Stimulated activated CD8-positive, alpha-beta memory T cell treated with anti-CD3 and anti-CD28 coated beads, Interleukin-2, amount 100 ng/mL, for 1 hour (primary cell): ENCODE measurements around the gene ZNF710.
"Not testable (repeated sequence)": the region's sequence is repeated elsewhere in the genome, so short reads cannot be mapped to it uniquely, and the experiment has no call there.

ENCODE experiments used
- DNase-seq, 2 donors: peaks; one replicate each; pipeline ENCODE4 v3.0.0-alpha.2; 2020; ENCODE audit warnings: low read depth in 2 of 2

Gene ZNF710

DNA sequence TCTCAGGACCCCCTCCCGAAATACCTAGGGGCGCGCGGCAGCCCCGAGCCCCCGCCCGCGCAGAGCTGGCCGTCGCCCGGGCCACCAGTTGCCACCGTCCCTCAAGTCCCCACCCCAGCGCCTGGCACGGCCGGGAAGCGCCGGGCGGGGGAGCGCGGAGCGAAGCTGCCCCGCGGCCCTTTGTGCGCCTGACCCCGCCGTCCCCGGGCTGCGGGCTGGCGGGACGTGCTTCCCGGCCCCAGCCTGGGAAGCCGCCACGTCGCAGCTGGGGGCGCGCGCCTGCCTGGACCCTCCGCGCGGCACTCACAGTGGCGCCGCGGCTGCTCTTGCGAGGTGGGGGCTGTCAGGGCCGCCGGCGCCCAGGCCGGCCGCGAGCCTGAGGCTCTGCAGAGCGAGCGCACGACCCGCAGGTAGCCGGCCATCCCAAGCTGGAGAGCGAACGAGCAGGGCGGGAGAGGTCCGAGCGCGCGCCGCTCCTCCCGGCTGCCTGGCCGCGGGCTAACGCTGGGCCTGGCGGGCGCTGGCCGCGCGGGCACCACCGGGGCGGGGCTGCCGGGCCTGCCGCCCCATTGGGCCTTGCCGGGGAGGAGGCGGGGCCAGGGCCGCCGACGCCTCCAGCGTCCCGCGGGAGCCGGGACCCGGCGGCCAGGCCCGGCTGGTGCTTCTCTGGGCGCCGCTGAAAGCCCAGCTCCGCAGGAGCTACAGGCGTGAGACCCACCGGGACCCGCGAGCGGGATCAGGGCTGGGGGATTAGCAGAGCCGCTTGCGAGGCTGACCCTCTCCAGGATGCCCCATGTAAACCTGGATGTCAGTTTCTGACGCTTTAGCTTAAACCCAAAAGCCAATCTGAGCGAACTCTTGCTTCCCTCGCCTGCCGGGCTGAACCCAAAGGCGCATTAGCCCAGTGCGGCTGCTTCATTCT lies 101.1 kb downstream of the ZNF710 start, which contains the start of gene IDH2:
IDH2 (minus strand) TSS at position 500 of the 922 bp plus-strand sequence; CDS start at position 422, 78 bp downstream.
- DNase-seq, result peak; percentile 42 to 56

DNA sequence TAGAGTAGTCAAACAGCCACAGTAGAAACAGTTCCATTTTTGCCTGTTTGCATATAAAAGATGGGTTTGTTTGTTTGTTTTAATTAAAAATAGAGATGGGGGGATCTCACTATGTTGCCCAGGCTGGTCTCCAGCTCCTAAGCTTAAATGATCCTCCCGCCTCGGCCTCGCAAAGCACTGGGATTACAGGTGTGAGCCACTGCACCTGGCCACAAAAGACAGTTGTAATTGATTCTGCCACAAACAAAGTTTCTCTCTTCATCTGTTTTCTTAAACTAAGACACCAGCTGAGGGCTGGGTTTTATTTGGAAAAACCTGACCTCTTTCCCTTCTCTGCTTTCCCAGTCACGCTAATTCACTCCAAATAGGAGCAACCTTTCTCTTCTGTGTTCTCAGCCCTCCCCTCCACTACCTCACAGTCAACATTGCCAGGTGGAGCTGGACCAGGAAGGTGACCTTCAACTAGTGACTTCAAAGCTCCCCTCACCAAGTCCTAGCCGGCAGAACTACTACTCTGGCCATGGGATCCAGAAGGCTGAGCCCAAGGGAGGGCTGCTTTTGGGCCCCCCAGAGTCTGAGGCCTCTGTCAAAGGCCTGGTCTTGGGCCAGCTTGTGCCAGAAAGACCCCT lies 102.7 kb downstream of the ZNF710 start:
- no peak for DNase-seq

DNA sequence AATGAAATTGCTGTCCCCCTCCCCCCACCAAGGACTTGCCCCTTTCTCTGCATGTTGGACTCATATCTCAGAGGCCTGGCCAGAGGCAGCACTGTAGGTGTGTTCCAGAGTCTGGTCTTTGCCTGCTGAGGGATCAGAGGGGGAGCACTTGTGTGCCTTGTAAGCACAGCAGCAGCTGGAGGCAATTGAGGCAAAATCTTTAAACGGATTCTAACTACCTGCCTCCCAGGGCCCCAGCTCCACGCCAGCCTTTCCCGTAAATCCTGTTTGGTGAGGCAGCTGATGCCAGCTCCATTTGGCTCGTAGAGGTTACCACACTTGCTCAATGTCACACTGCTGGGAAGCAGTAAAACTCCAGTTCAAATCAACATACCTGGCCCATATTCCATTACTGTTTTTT lies 103.4 kb downstream of the ZNF710 start:
- no peak for DNase-seq

DNA sequence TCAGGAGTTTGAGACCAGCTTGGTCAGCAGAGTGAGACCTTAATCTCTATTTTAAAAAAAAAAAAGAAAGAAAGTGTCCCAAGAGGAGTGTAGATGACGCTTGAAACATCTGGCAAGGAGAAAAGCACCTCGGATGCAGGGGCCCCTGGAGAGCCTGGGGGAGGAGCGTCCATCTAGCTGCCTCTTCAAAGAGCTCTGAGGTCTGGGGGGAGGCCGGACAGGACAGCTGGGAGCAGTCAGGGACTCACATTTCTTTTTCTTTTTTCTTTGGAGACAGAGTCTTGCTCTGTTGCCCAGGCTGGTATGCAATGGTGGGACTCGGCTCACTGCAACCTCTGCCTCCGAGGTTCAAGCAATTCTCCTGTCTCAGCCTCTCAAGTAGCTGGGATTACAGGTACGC lies 104.4 kb downstream of the ZNF710 start:
- DNase-seq, result no peak

DNA sequence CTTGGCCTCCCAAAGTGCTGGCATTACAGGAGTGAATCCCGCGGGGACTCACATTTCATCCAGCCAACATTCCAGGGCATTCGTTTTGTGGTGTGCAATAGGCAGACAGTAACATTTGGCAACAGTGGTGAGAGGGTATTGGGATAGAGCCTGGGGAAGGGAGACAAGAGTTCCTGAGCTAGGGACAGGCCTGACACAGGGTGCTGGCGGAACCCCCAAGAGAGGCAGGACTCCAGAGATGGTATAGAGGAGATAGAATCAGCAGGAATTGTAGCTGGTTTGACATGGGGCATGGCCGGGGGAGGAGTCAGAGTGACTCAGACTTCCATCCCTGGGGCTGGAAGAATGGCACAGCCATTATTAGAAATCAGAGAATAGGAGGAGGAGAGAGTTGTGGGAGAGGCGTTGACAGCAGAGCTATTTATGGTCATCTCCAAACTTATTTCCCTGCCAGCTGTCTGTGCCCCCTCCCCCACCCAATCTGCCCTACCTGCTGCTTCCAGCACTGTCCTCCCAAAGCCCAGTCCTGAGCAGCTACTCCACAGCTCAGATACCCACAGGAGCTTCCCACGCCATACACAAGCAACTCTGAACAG lies 105.5 kb downstream of the ZNF710 start:
- DNase-seq, result no peak

DNA sequence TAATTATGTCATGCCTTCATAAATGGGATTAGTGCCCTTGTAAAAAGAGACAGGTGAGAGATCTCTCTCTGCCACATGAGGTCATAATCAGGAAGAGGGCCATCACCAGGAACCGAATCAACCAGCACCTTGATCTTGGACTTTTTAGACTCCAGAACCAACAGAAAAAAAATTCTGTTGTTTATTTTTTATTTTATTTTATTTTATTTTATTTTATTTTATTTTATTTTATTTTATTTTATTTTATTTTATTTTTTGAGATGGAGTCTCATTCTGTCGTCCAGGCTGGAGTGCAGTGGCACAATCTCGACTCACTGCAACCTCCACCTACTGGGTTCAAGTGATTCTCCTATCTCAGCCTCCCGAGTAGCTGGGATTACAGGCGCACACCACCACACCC lies 106.9 kb downstream of the ZNF710 start:
- not testable (repeated sequence) for DNase-seq

DNA sequence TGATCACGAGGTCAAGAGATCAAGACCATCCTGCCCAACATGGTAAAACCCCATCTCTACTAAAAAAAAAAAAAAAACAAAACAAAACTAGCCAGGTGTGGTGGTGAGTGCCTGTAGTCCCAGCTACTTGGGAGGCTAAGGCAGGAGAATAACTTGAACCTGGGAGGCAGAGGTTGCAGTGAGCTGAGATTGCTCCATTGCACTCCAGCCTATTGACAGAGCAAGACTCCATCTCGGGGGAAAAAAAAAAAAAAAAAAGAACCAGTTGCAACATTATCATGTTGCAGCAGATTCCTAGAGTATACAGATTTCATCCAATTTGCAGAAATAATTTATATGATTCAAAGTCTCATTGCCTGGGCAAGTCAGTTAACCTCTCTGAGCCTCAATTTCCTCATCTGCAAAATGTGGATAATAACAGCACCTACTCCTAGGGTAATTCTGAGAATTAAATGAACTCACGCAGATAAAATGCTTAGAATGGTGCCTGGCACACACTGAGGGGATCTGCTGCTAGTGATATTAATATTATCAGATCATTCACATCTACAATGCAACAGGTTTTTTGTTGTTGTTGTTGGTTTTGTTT lies 108.1 kb downstream of the ZNF710 start:
- not testable (repeated sequence) for DNase-seq

DNA sequence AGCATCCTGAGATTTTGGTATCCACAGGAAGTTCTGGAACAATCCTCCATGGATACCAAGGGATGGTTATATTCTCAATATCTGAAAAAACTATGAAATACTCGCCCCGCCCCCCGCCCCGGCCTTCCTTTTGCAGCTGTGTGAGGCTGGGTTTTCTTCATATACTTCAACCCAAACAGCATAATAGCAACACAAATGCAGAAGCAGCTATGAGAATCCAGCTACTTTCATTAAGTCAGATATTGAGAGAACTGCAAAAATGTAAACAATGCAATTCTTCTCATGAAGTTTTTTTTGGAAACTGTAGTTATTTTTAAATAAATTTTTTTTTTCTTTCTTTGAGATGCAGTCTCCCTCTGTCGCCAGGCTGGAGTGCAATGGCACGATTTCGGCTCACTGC lies 112.0 kb downstream of the ZNF710 start:
- no peak for DNase-seq

DNA sequence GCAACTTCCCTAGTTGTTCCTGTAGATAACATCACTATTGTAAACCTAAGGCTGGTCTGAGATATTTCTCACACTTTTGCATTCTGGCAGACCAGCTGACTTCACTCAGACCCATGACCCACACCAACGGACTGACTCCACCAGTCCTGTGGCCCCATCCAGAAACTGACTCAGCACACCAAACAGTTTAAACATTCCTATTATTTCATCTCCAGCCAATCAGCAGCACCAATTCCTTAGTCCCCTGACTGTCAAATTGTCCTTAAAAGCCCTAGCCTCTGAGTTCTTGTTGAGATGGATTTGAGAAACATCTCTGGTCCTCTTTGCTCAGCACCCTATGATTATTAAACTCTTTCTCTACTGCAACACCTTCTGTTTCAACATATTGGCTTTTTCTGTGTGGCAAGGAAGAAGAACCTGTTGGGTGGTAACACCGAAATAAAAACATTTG lies 113.4 kb downstream of the ZNF710 start:
- no peak for DNase-seq

DNA sequence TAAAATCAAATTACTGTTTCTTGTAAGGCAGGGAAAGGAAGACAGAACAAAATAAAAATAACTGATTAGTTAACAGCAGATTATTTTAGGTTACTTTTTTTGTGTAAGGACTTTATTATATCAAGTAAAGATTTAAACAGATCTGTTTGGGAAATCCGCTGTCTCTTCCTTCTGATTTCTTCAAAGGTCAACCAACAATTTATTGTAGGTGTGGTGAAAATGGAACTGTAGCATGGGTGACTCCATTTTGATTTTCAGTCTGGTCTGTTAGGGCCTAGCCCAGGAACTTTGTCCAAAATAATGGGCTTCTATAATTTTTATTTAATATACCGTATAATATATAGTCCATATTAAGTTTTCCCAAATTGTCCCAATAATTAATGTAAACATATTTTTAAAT lies 114.7 kb downstream of the ZNF710 start:
- DNase-seq, result no peak

DNA sequence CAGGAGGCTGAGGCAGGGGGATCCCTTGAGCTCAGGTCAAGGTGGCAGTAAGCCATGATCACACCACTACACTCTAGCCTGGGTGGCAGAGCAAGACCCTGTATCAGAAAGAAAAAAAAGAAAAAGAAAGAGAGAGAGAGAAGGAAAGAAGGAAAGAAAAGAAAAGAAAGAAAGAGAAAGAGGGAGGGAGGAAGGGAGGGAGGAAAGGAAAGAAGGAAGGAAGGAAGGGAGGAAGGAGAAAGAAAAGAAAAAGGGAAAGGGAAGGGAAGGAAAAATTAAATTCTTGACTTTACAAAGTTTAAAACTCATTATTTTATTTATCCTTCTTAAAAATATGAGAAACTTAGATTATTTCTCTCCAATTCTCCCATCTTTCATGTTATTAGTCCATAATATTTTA lies 118.2 kb downstream of the ZNF710 start:
- no peak for DNase-seq

DNA sequence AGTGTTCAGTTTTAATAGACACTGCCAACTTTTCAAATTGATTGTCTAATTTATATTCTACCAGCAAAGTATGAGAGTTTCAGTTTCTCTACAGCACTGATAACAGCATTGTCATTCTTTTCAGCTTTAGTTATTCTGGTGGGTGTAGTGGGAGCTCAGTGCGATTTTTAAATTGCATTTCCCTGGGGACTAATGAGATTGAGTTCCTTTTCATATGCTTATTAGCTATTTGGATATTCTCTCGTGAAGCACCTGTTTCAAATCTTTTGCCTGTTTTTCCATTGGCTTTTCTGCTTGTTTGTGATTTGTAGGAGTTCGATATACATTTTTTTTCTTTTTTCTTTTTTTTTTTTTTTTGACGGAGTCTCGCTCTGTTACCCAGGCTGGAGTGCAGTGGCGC lies 120.0 kb downstream of the ZNF710 start:
- no peak for DNase-seq

DNA sequence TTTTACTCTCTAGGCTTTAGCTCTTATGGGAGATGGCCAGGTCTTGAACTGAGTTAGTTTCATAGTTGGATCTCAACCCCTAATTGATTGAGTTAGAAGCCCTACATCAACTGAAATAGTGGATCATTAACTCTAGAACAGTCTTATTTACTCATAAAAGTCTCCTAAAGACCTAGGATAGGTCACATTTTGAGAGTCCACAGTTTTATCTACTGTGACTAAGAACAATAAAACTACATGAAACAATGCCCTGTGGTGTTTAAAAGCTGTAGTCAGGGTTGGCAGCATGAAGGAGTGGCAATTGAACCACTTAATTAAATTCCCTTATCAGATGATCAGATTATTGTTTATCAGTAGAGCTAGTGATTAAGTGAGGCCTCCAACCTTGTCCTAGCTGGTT lies 123.4 kb downstream of the ZNF710 start:
- no peak for DNase-seq

DNA sequence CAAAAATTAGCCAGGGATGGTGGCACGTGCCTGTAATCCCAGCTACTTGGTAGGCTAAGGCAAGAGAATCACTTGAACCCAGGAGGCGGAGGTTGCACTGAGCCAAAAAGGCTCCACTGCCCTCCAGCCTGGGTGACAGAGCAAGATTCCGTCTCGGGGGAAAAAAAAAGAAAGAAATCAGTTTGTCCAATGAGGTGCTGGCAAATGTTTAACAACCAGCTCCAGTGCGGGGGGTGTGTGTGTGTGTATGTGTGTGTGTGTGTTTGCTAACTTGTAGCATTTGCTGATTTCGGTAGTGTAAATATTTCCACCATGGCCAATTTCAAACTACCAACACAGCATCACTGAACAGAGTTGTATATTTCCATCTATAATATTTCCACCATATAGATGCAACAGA lies 124.9 kb downstream of the ZNF710 start:
- DNase-seq, result no peak

DNA sequence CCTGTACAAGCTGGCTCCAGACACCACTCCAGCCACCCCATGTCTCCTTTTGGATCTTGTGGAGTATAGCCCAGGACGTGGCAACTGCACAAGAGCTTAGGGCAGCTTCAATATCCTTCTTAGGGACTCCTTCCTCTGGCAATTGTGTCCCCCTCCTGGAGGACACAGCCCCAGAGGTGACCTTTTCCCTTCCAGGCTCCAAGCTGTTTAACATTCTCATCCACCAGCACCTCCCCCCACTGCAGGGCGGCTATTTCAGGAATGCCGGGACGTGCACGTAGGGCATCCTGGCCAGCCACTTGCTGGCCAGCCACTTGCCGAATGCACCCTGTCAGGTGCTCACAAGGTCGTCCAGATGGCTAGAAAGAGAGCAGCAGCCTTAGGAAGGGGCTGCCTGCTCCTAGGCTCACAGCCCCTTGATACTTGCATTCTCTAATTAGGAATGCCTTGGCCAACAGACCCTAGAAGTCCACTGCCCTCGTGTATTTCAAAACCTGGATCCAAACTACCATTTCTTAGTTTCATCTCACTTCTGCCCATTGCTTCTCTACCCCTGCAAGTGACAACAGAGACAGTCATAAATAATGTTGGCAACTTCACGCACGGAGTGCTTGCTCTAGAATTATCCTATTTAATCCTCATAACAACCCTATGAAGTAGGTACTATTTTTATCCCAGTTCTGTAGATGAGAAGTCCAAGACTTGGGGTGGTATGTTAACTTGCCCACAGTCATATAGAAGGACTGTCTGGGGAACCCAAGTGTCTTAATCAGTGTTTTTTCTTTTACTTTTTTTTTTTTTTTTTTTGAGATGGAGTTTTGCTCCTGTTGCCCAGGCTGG lies 125.7 kb downstream of the ZNF710 start:
- no peak for DNase-seq

DNA sequence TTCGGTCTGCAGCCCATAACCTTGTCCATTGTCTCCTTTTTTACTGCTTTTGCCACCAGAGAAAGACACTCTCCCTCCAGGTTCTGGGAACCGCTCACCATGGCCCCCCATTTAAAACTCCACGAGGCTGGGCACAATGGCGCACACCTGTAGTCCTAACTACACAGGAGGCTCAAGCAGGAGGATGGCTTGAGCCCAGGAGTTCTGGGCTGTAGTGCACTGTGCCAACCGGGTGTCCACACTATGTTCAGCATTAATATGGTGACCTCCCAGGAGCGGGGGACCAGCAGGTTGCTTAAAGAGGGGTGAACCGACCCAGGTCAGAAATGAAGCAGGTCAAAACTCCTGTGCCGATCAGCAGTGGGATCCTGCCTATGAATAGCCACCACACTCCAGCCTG lies 129.2 kb downstream of the ZNF710 start:
- no peak for DNase-seq
